Measurements from ENCODE around the gene UCHL5.

The UCHL5 gene

DNA sequence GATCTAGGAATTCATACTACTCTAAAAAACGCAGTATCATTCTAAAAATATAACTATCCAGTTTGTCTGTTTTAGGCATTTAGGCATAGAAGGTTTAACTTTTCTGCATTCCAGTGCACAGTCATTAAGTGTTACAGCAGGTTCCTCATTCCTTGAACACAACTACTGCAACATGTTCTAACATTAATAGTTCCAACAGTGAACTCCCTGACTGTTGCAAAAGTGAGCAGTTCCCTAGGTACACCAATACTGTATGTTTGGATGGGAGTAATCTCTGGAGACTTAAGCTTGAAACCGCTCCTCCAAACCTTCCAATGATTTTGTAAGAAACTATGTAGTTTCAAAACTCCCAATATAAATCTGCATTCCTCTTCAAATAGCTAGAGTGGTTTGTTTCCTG lies 46.2 kb downstream of the UCHL5 start:
- Histone ChIP-seq H3K4ac (ENCODE audit: low read depth, low read length) (no peak overlapping the region), H3K4me3 (ENCODE audit: low read depth, low read length) (no peak overlapping the region), H3K79me2 (ENCODE audit: control insufficient read depth, insufficient read depth, low read length, poor library complexity) (no peaks in the 10 kb centered on the region), H3K27me3 (ENCODE audit: insufficient read depth, low read length) (no peaks in the 10 kb centered on the region), H2BK12ac (ENCODE audit: low read length) (no peak overlapping the region), H4K8ac (ENCODE audit: low read depth, low read length) (no peak overlapping the region), H2AFZ (ENCODE audit: insufficient read depth, low read length, poor library complexity) (no peak overlapping the region), H3K14ac (ENCODE audit: low read length) (no peak overlapping the region), H3K36me3 (ENCODE audit: control insufficient read depth in 1 of 2, insufficient read depth in 2 of 2, low read length in 2 of 2) (no peaks in the 10 kb centered on the region), H4K91ac (ENCODE audit: low read depth, low read length) (no peak overlapping the region), H3K79me1 (ENCODE audit: low read length) (no peaks in the 10 kb centered on the region), H3K4me2 (ENCODE audit: low read length) (no peak overlapping the region), H3K9me3 (ENCODE audit: insufficient read depth, low read depth, low read length) (no peaks in the 10 kb centered on the region), H3K27ac (ENCODE audit: low read depth, low read length) (no peak overlapping the region), H4K12ac (ENCODE audit: low read depth, low read length) (no peak overlapping the region), H3K23ac (ENCODE audit: low read length) (no peak overlapping the region), H3K9ac (ENCODE audit: low read length) (no peak overlapping the region), H2BK5ac (ENCODE audit: low read depth, low read length, poor library complexity) (no peak overlapping the region), H3K18ac (ENCODE audit: low read length) (no peak overlapping the region), H3K4me1 (ENCODE audit: control insufficient read depth in 1 of 2, insufficient read depth in 2 of 2, low read length in 2 of 2) (no peaks in the 10 kb centered on the region), H2BK120ac (ENCODE audit: insufficient read depth, low read length, poor library complexity) (no peak overlapping the region), H2AK5ac (ENCODE audit: low read length) (no peak overlapping the region)
- WGBS (ENCODE audit: extremely low coverage, insufficient coverage, insufficient read length) = no CpG with 5 or more reads among the region's 2 CpGs
- peak in 1 of 2 donors; percentile 50 for DNase-seq

DNA sequence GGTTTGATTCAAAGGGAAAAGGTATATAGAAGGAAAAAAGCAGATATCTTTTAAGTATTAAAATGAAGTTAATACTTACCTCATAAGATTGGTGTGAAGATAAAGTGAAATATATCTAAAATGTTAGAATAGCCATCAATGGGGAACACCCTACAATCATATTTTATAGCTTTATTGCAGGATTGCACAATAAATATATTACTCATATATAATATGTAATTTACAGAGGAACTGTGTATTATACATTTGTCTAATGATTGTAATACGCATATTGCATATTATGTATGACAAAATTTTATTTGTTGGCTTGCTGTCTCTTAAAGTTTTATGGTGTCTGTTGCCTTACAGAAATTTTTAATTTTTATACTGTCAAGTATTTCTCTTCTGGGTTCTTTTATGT lies 47.8 kb downstream of the UCHL5 start:
- Histone ChIP-seq H4K91ac (ENCODE audit: low read depth, low read length) (no peak overlapping the region), H2BK120ac (ENCODE audit: insufficient read depth, low read length, poor library complexity) (no peak overlapping the region), H3K14ac (ENCODE audit: low read length) (no peak overlapping the region), H3K79me1 (ENCODE audit: low read length) (no peaks in the 10 kb centered on the region), H3K27ac (ENCODE audit: low read depth, low read length) (no peak overlapping the region), H3K4ac (ENCODE audit: low read depth, low read length) (no peak overlapping the region), H3K4me2 (ENCODE audit: low read length) (no peak overlapping the region), H3K9ac (ENCODE audit: low read length) (no peak overlapping the region), H2AK5ac (ENCODE audit: low read length) (no peak overlapping the region), H2AFZ (ENCODE audit: insufficient read depth, low read length, poor library complexity) (no peak overlapping the region), H3K18ac (ENCODE audit: low read length) (no peak overlapping the region), H4K12ac (ENCODE audit: low read depth, low read length) (no peak overlapping the region), H3K79me2 (ENCODE audit: control insufficient read depth, insufficient read depth, low read length, poor library complexity) (no peaks in the 10 kb centered on the region), H3K9me3 (ENCODE audit: insufficient read depth, low read depth, low read length) (no peaks in the 10 kb centered on the region), H3K23ac (ENCODE audit: low read length) (no peak overlapping the region), H2BK5ac (ENCODE audit: low read depth, low read length, poor library complexity) (no peak overlapping the region), H4K8ac (ENCODE audit: low read depth, low read length) (no peak overlapping the region), H2BK12ac (ENCODE audit: low read length) (no peak overlapping the region), H3K27me3 (ENCODE audit: insufficient read depth, low read length) (no peaks in the 10 kb centered on the region), H3K36me3 (ENCODE audit: control insufficient read depth in 1 of 2, insufficient read depth in 2 of 2, low read length in 2 of 2) (no peaks in the 10 kb centered on the region), H3K4me1 (ENCODE audit: control insufficient read depth in 1 of 2, insufficient read depth in 2 of 2, low read length in 2 of 2) (no peaks in the 10 kb centered on the region), H3K4me3 (ENCODE audit: low read depth, low read length) (no peak overlapping the region)
- no peak for DNase-seq
- WGBS (ENCODE audit: extremely low coverage, insufficient coverage, insufficient read length) = no CpG with 5 or more reads among the region's 1 CpG

DNA sequence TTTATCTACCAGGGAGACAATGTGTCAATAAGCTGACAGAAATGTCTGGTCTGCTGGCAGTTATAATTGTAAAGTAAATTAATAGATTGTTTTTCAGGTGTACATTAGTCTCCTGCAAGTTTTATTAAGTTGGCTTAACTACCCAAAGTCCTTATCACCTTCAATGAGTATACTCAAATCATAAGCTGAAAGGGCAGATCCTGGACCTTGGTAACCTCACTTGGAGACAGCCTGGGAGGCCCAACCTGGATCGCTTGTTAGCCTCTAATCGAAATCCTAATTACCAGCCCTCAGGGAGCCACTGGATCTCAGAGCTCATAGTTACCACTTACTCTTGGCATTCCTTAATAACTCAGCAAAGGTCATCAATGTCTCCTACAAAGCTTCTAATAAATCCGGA lies 49.7 kb downstream of the UCHL5 start:
- Histone ChIP-seq H3K4me3 (ENCODE audit: low read depth, low read length) (no peak overlapping the region), H3K27ac (ENCODE audit: low read depth, low read length) (no peak overlapping the region), H3K79me1 (ENCODE audit: low read length) (no peaks in the 10 kb centered on the region), H2BK120ac (ENCODE audit: insufficient read depth, low read length, poor library complexity) (no peak overlapping the region), H4K12ac (ENCODE audit: low read depth, low read length) (no peak overlapping the region), H3K36me3 (ENCODE audit: control insufficient read depth in 1 of 2, insufficient read depth in 2 of 2, low read length in 2 of 2) (no peaks in the 10 kb centered on the region), H3K9ac (ENCODE audit: low read length) (no peak overlapping the region), H4K8ac (ENCODE audit: low read depth, low read length) (no peak overlapping the region), H2BK12ac (ENCODE audit: low read length) (no peak overlapping the region), H3K4me1 (ENCODE audit: control insufficient read depth in 1 of 2, insufficient read depth in 2 of 2, low read length in 2 of 2) (no peaks in the 10 kb centered on the region), H3K27me3 (ENCODE audit: insufficient read depth, low read length) (no peaks in the 10 kb centered on the region), H3K14ac (ENCODE audit: low read length) (no peak overlapping the region), H3K79me2 (ENCODE audit: control insufficient read depth, insufficient read depth, low read length, poor library complexity) (no peaks in the 10 kb centered on the region), H3K4me2 (ENCODE audit: low read length) (no peak overlapping the region), H3K18ac (ENCODE audit: low read length) (no peak overlapping the region), H2BK5ac (ENCODE audit: low read depth, low read length, poor library complexity) (no peak overlapping the region), H3K4ac (ENCODE audit: low read depth, low read length) (no peak overlapping the region), H4K91ac (ENCODE audit: low read depth, low read length) (no peak overlapping the region), H2AFZ (ENCODE audit: insufficient read depth, low read length, poor library complexity) (no peak overlapping the region), H2AK5ac (ENCODE audit: low read length) (no peak overlapping the region), H3K9me3 (ENCODE audit: insufficient read depth, low read depth, low read length) (no peaks in the 10 kb centered on the region), H3K23ac (ENCODE audit: low read length) (no peak overlapping the region)
- DNase-seq = no peak
- no CpG with 5 or more reads among the region's 3 CpGs for WGBS (ENCODE audit: extremely low coverage, insufficient coverage, insufficient read length)

DNA sequence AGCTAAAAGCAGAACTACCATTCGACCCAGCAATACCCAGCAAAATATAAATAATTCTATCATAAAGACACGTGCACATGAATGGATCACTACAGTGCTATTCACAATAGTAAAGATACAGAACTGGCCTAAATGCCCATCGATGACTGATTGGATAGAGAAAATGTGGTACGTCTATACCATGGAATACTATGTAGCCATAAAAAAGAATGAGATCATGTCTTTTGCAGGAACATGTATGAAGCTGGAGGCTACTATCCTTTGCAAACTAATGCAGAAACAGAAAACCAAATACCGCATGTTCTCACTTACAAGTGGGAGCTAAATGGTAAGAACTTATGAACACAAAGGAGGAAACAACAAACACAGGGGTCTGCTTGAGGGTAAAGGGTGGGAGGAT lies 53.4 kb downstream of the UCHL5 start:
- Histone ChIP-seq H3K9ac (ENCODE audit: low read length) (no peak overlapping the region), H3K18ac (ENCODE audit: low read length) (no peak overlapping the region), H3K14ac (ENCODE audit: low read length) (no peak overlapping the region), H4K91ac (ENCODE audit: low read depth, low read length) (no peak overlapping the region), H3K9me3 (ENCODE audit: insufficient read depth, low read depth, low read length) (no peaks in the 10 kb centered on the region), H2BK12ac (ENCODE audit: low read length) (no peak overlapping the region), H2BK5ac (ENCODE audit: low read depth, low read length, poor library complexity) (no peak overlapping the region), H3K4ac (ENCODE audit: low read depth, low read length) (no peak overlapping the region), H3K27ac (ENCODE audit: low read depth, low read length) (no peak overlapping the region), H3K79me1 (ENCODE audit: low read length) (no peaks in the 10 kb centered on the region), H3K4me1 (ENCODE audit: control insufficient read depth in 1 of 2, insufficient read depth in 2 of 2, low read length in 2 of 2) (no peaks in the 10 kb centered on the region), H3K23ac (ENCODE audit: low read length) (no peak overlapping the region), H2AFZ (ENCODE audit: insufficient read depth, low read length, poor library complexity) (no peak overlapping the region), H2AK5ac (ENCODE audit: low read length) (no peak overlapping the region), H4K8ac (ENCODE audit: low read depth, low read length) (no peak overlapping the region), H4K12ac (ENCODE audit: low read depth, low read length) (no peak overlapping the region), H3K4me2 (ENCODE audit: low read length) (no peak overlapping the region), H3K4me3 (ENCODE audit: low read depth, low read length) (no peak overlapping the region), H3K79me2 (ENCODE audit: control insufficient read depth, insufficient read depth, low read length, poor library complexity) (no peaks in the 10 kb centered on the region), H3K36me3 (ENCODE audit: control insufficient read depth in 1 of 2, insufficient read depth in 2 of 2, low read length in 2 of 2) (no peaks in the 10 kb centered on the region), H3K27me3 (ENCODE audit: insufficient read depth, low read length) (no peaks in the 10 kb centered on the region), H2BK120ac (ENCODE audit: insufficient read depth, low read length, poor library complexity) (no peak overlapping the region)
- DNase-seq = no peak
- no CpG with 5 or more reads among the region's 5 CpGs for whole genome bisulfite sequencing (ENCODE audit: extremely low coverage, insufficient coverage, insufficient read length)
